ENCODE results near the gene TRUB1.

Gene TRUB1

DNA sequence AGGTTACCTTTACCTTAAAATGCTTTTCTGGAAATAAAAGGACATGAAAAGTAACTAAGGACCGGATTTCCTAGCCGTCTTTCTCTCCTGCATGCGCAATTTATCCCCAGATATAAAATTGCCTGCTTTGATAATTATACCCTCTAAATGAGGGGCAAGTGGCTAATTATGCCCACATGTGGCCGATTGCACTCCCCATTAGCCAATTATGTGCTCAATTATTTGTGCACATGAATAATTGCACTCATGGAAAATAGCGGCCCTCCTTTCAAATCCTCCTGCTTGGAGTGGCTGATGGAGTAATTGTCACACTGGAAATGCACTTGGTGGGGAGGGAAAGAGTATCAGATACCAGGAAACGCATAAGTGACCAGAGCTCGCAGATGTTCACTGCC lies 88.7 kb downstream of the TRUB1 start:
- DNase-seq (ENCODE audit: low read depth in 2 of 2, low spot score in 1 of 2) = no peak
